ENCODE results near the gene APBA2. TPM values are rescaled to one million over a fixed set of nuclear protein-coding genes. Genes with fewer than 3 reads are reported as not detected.

APBA2 gene
- total and polyA plus RNA-seq, 10 donors: 5.8 to 33.8 (median 18.3) TPM

GRCh38 chr15:28904003-28904402 lies 18.2 kb downstream of the APBA2 start:
- H3K27ac ChIP-seq: no peak overlapping the region
- peaks cover 0 to 20% (median 5%) of the 10 kb centered on the region in 6 donors for H3K4me1 ChIP-seq
- no peak for TF ChIP-seq CTCF (IDR thresholded peaks at IDR 0.05 in 8 of 11, conservative IDR thresholded peaks at IDR 0.05 in 3 of 11)
- TF ChIP-seq POLR2AphosphoS5 (IDR thresholded peaks at IDR 0.05): no peak
- TF ChIP-seq POLR2A (IDR thresholded peaks at IDR 0.05): no peak
- 57 to 68% (median 61%) methylated on average over 9 of the region's 9 CpGs for WGBS, 5 donors
- intact Hi-C loops (cut with DNase I; ENCODE audit: low total_unique reads): no loop called here
- H3K4me3 ChIP-seq: no peak overlapping the region
- DNase-seq: peak; percentile 47
- no peaks in the 10 kb centered on the region for H3K27me3 ChIP-seq (replicated peaks in 1 of 7)
- no peaks in the 10 kb centered on the region for H3K9me3 ChIP-seq
- H3K36me3 ChIP-seq: no peaks in the 10 kb centered on the region

DNA sequence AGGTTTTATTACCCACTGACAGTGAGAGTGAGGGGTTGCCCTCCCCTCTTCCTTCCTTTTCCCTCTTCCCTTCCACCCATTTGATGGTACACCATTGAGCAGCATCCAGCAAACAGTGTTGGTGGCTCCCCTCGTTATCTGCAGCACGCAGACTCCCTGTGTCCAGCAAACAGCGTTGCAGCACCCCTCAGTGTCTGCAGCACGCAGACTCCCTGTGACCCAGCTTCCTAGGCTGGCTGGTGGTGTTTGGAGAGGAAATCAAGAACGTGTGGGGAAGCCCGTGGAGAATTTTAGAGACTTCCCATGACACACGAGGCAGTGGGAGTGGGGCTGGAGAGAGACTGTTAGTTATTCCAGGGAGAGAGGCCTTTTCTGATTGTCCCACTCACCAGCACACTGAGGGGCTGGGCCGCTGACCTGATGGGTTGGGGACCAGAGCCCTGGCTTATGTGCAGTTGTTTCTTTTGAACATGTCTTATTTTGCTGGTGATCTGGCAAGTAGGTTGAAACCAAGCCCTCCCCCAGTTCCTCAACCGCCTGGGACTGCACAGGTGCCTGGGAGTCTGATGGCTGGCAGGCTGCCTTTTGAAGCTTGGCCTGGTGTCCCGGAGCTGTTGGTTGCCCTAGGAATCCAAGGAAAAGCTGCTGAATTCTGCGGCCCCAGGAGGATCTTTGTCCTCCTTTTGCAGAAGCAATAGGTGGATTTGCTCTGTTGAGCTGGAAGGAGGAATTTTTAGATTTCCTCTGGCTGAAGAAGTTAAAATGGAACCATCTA lies 19.0 kb downstream of the APBA2 start:
- DNase-seq: peak; percentile 48
- 48 to 59% (median 51%) methylated on average over 11 of the region's 11 CpGs for WGBS, 5 donors
- no peak for TF ChIP-seq POLR2AphosphoS5 (IDR thresholded peaks at IDR 0.05)
- TF ChIP-seq CTCF (IDR thresholded peaks at IDR 0.05 in 8 of 11, conservative IDR thresholded peaks at IDR 0.05 in 3 of 11): no peak
- no peak for TF ChIP-seq POLR2A (IDR thresholded peaks at IDR 0.05)
- no peak overlapping the region for H3K4me3 ChIP-seq
- peaks cover 0 to 14% (median 5%) of the 10 kb centered on the region in 6 donors for H3K4me1 ChIP-seq
- no peaks in the 10 kb centered on the region for H3K9me3 ChIP-seq
- H3K27ac ChIP-seq: no peak overlapping the region
- H3K27me3 ChIP-seq (replicated peaks in 1 of 7): no peaks in the 10 kb centered on the region
- H3K36me3 ChIP-seq: no peaks in the 10 kb centered on the region
- intact Hi-C loops (cut with DNase I; ENCODE audit: low total_unique reads): no loop called here

DNA sequence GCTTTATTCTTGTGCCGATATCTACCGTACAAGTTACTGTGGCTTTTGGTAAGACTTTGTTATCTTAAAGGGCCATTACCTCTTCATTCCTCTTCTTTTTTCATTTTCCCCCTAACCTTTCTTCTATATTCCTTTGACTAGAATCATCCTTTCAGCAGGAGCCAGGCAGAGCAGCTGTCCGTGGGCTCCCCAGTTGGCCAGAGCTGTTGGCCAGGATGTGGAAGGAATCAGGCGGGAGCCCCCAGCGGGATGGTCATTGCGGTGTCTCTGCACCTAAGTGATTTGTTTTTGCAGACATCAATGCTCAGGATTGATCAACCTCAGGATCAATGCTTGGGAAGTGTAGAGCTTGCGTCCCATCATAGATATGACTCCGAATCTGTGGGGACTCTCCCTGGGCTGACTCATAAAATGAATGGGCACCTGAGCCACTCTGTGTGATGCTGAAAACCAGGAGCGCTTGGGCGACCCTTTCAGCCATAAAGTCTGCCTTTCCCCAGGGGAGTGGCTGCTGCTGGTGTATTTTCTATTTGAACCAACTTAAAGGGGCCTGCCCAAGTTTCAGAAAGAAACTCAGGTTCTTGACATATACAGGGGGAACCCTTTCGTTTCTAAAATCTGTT lies 21.7 kb downstream of the APBA2 start:
- WGBS, 5 donors: 86 to 93% (median 90%) methylated on average over 11 of the region's 11 CpGs
- H3K27ac ChIP-seq: no peak overlapping the region
- intact Hi-C loops (cut with DNase I; ENCODE audit: low total_unique reads): no loop called here

More for the DNA sequence above, 21.7 kb downstream of the APBA2 start:
- no peaks in the 10 kb centered on the region for H3K4me1 ChIP-seq
- peak; percentile 41 for DNase-seq
- H3K4me3 ChIP-seq: no peak overlapping the region
- TF ChIP-seq CTCF (IDR thresholded peaks at IDR 0.05 in 8 of 11, conservative IDR thresholded peaks at IDR 0.05 in 3 of 11): no peak
- TF ChIP-seq POLR2AphosphoS5 (IDR thresholded peaks at IDR 0.05): no peak
- TF ChIP-seq POLR2A (IDR thresholded peaks at IDR 0.05): no peak
- no peaks in the 10 kb centered on the region for H3K27me3 ChIP-seq (replicated peaks in 1 of 7)
- H3K36me3 ChIP-seq: no peaks in the 10 kb centered on the region
- H3K9me3 ChIP-seq: no peaks in the 10 kb centered on the region
